Activated CD4-positive, alpha-beta memory T cell treated with anti-CD3 and anti-CD28 coated beads for 36 hours (primary cell): Measurements from ENCODE around the gene KRTAP5-3. TPM values are rescaled to one million over a fixed set of nuclear protein-coding genes. Genes with fewer than 3 reads are reported as not detected.
"Not testable (repeated sequence)": the region's sequence is repeated elsewhere in the genome, so short reads cannot be mapped to it uniquely, and the experiment has no call there.

Experiments used
- CTCF ChIA-PET: fragments of 350-600 bp; sonication (Branson Sonifier 250); formaldehyde crosslinking; loops from one replicate; lab custom pipeline; 2021; ENCODE audit warnings: antibody characterized with exemption, inconsistent platforms; lab: Charles Lee
- POLR2A ChIA-PET: fragments of 350-600 bp; sonication (Branson Sonifier 250); formaldehyde crosslinking; loops from one replicate; lab custom pipeline; 2021; ENCODE audit warnings: antibody characterized with exemption; lab: Charles Lee
- DNase-seq: peaks from one replicate; pipeline ENCODE4 v3.0.0-alpha.2; 2020
- H3K27ac Mint-ChIP-seq: one replicate; pipeline ENCODE4 v1.8.0; 2021; ENCODE audit warnings: mixed read lengths
- H3K27me3 Mint-ChIP-seq: one replicate; pipeline ENCODE4 v1.8.0; 2021; ENCODE audit warnings: mixed read lengths
- H3K36me3 Mint-ChIP-seq: one replicate; pipeline ENCODE4 v1.8.0; 2021; ENCODE audit warnings: mixed read lengths
- H3K4me1 Mint-ChIP-seq: one replicate; pipeline ENCODE4 v1.8.0; 2021; ENCODE audit warnings: low read depth, mixed read lengths
- H3K4me3 Mint-ChIP-seq: one replicate; pipeline ENCODE4 v1.8.0; 2021; ENCODE audit warnings: mild to moderate bottlenecking, mixed read lengths
- H3K9me3 Mint-ChIP-seq: one replicate; pipeline ENCODE4 v1.8.0; 2021; ENCODE audit warnings: mixed read lengths
- intact Hi-C: fragments of 100-400 bp; cut with micrococcal nuclease; formaldehyde crosslinking; loops from one replicate; pipeline ENCODE4 v1.15.1; 2023
- total RNA-seq, 2 experiments: library from RNA; stranded (reverse); gene quantifications; one replicate each; pipeline ENCODE4 v1.2.3, GENCODE V29; 2021

KRTAP5-3 gene
- total RNA-seq, 2 experiments from 2014 or later: not detected

GRCh38 chr11:1650918-1651262 is 42.6 kb upstream of the KRTAP5-3 start:
- POLR2A ChIA-PET: no interaction called here
- DNase-seq: no peak
- H3K27me3 Mint-ChIP-seq: peaks cover 16% of the 10 kb centered on the region
- H3K4me3 Mint-ChIP-seq: no peak overlapping the region
- H3K27ac Mint-ChIP-seq: no peak overlapping the region
- H3K4me1 Mint-ChIP-seq: no peaks in the 10 kb centered on the region
- CTCF ChIA-PET: interaction anchor here (0.7 to 6.7 kb wide), 6 partner anchors 43 to 500 kb away, joined by 3 to 102 read pairs (median 12); partner anchors contain the start of gene SYT8
- intact Hi-C loops: loop anchor here (5.0 kb wide), 1 partner anchor 41 kb away; no protein-coding TSS in a partner anchor
- no peaks in the 10 kb centered on the region for H3K36me3 Mint-ChIP-seq
- H3K9me3 Mint-ChIP-seq: no peaks in the 10 kb centered on the region

- no peak overlapping the region for H3K27ac Mint-ChIP-seq
- intact Hi-C loops: loop anchor here (5.0 kb wide), 1 partner anchor 42 kb away; no protein-coding TSS in a partner anchor
- POLR2A ChIA-PET: no interaction called here
- H3K27me3 Mint-ChIP-seq: peaks cover 11% of the 10 kb centered on the region
- CTCF ChIA-PET: interaction anchor here (0.6 to 6.7 kb wide), 7 partner anchors 11 to 501 kb away, joined by 3 to 102 read pairs (median 11); partner anchors contain the start of gene SYT8
- no peaks in the 10 kb centered on the region for H3K9me3 Mint-ChIP-seq
- no peak overlapping the region for H3K4me3 Mint-ChIP-seq
- H3K4me1 Mint-ChIP-seq: no peaks in the 10 kb centered on the region
- DNase-seq: no peak
- no peaks in the 10 kb centered on the region for H3K36me3 Mint-ChIP-seq
Measured at GRCh38 chr11:1650034-1650917, 42.0 kb upstream of the KRTAP5-3 start.

GRCh38 chr11:1648653-1649420 is 40.6 kb upstream of the KRTAP5-3 start:
- ChIA-PET CTCF (no interaction called here), POLR2A (no interaction called here)

GRCh38 chr11:1647901-1648652 is 39.8 kb upstream of the KRTAP5-3 start:
- ChIA-PET POLR2A (no interaction called here), CTCF (no interaction called here)
- no peaks in the 10 kb centered on the region for H3K9me3 Mint-ChIP-seq
- no peak for DNase-seq
- H3K4me3 Mint-ChIP-seq: no peak overlapping the region
- H3K36me3 Mint-ChIP-seq: no peaks in the 10 kb centered on the region
- H3K27me3 Mint-ChIP-seq: no peaks in the 10 kb centered on the region
- no peaks in the 10 kb centered on the region for H3K4me1 Mint-ChIP-seq
- no peak overlapping the region for H3K27ac Mint-ChIP-seq
- intact Hi-C loops: no loop called here

More at GRCh38 chr11:1648653-1649420, 40.6 kb upstream of the KRTAP5-3 start:
- Mint-ChIP-seq H3K4me1 (no peaks in the 10 kb centered on the region), H3K27me3 (peaks cover 1% of the 10 kb centered on the region), H3K9me3 (no peaks in the 10 kb centered on the region), H3K36me3 (no peaks in the 10 kb centered on the region), H3K27ac (no peak overlapping the region), H3K4me3 (no peak overlapping the region)
- no peak for DNase-seq
- intact Hi-C loops: no loop called here

- intact Hi-C loops, H3K36me3 Mint-ChIP-seq, H3K4me1 Mint-ChIP-seq, DNase-seq, H3K27me3 Mint-ChIP-seq, H3K27ac Mint-ChIP-seq, POLR2A ChIA-PET, H3K9me3 Mint-ChIP-seq, H3K4me3 Mint-ChIP-seq: not testable (repeated sequence)
- CTCF ChIA-PET: interaction anchor here (0.7 to 1.4 kb wide), 4 partner anchors 9 to 151 kb away, joined by 3 to 4 read pairs (median 3); no protein-coding TSS in a partner anchor
Measured at GRCh38 chr11:1646540-1646939, 38.3 kb upstream of the KRTAP5-3 start.

GRCh38 chr11:1645357-1645821 is 37.1 kb upstream of the KRTAP5-3 start:
- Mint-ChIP-seq H3K4me1 (no peaks in the 10 kb centered on the region), H3K27ac (no peak overlapping the region), H3K36me3 (no peaks in the 10 kb centered on the region), H3K27me3 (peaks cover 2% of the 10 kb centered on the region), H3K9me3 (no peaks in the 10 kb centered on the region), H3K4me3 (no peak overlapping the region)
- POLR2A ChIA-PET: no interaction called here
- CTCF ChIA-PET: interaction anchor here (0.9 to 1.4 kb wide), 3 partner anchors 11 to 49 kb away, joined by 3 to 4 read pairs (median 4); no protein-coding TSS in a partner anchor
- DNase-seq: no peak
- intact Hi-C loops: no loop called here

GRCh38 chr11:1644601-1645356 is 36.5 kb upstream of the KRTAP5-3 start:
- no peak for DNase-seq
- Mint-ChIP-seq H3K4me3 (no peak overlapping the region), H3K9me3 (no peaks in the 10 kb centered on the region), H3K36me3 (no peaks in the 10 kb centered on the region), H3K27ac (no peak overlapping the region), H3K4me1 (no peaks in the 10 kb centered on the region), H3K27me3 (peaks cover 8% of the 10 kb centered on the region)
- intact Hi-C loops: no loop called here
- ChIA-PET POLR2A (no interaction called here), CTCF (interaction anchor here (0.9 kb wide), 1 partner anchor 49 kb away, joined by 4 read pairs; no protein-coding TSS in a partner anchor)

GRCh38 chr11:1643146-1643690 is 35.0 kb upstream of the KRTAP5-3 start:
- intact Hi-C loops: no loop called here
- ChIA-PET POLR2A (no interaction called here), CTCF (interaction anchor here (1.8 kb wide), 1 partner anchor 10 kb away, joined by 11 read pairs; no protein-coding TSS in a partner anchor)
- DNase-seq: no peak
- no peaks in the 10 kb centered on the region for H3K9me3 Mint-ChIP-seq
- H3K4me3 Mint-ChIP-seq: no peak overlapping the region
- H3K36me3 Mint-ChIP-seq: no peaks in the 10 kb centered on the region
- peaks cover 10% of the 10 kb centered on the region for H3K27me3 Mint-ChIP-seq
- H3K27ac Mint-ChIP-seq: no peak overlapping the region
- H3K4me1 Mint-ChIP-seq: no peaks in the 10 kb centered on the region

GRCh38 chr11:1642288-1643145 is 34.3 kb upstream of the KRTAP5-3 start:
- Mint-ChIP-seq H3K4me3 (no peak overlapping the region), H3K27me3 (peaks cover 10% of the 10 kb centered on the region), H3K9me3 (no peaks in the 10 kb centered on the region), H3K36me3 (no peaks in the 10 kb centered on the region), H3K4me1 (no peaks in the 10 kb centered on the region), H3K27ac (no peak overlapping the region)
- no peak for DNase-seq
- intact Hi-C loops: no loop called here
- POLR2A ChIA-PET: no interaction called here
- CTCF ChIA-PET: interaction anchor here (1.8 kb wide), 1 partner anchor 11 kb away, joined by 11 read pairs; no protein-coding TSS in a partner anchor

GRCh38 chr11:1641096-1641495 is 32.8 kb upstream of the KRTAP5-3 start:
- no peaks in the 10 kb centered on the region for H3K4me1 Mint-ChIP-seq
- peaks cover 10% of the 10 kb centered on the region for H3K27me3 Mint-ChIP-seq
- H3K27ac Mint-ChIP-seq: no peak overlapping the region
- ChIA-PET CTCF (interaction anchor here (0.8 to 4.2 kb wide), 6 partner anchors 10 to 192 kb away, joined by 3 to 16 read pairs (median 6); no protein-coding TSS in a partner anchor), POLR2A (no interaction called here)
- H3K36me3 Mint-ChIP-seq: no peaks in the 10 kb centered on the region
- no peak overlapping the region for H3K4me3 Mint-ChIP-seq
- intact Hi-C loops: no loop called here
- H3K9me3 Mint-ChIP-seq: no peaks in the 10 kb centered on the region
- DNase-seq: no peak
